D721Med (cell line): Measurements from ENCODE around the gene PFDN1.

Source experiments
- DNase-seq: peaks from one replicate; pipeline ENCODE4 v3.0.0; 2011; ENCODE audit warnings: low spot score; ENCODE audit not compliant: insufficient read length
- FAIRE-seq: peaks from 2 replicates; lab custom pipeline; 2011; peaks lifted over from hg19 to GRCh38; lab: Jason Lieb, UNC
- TF ChIP-seq, protein P1 (sequence below): IDR thresholded peaks from 2 replicates; pipeline ENCODE4 v1.5.1; 2012; ENCODE audit warnings: mild to moderate bottlenecking, control low read depth; ENCODE audit not compliant: insufficient read depth; ENCODE audit errors: missing control alignments

PFDN1 gene

DNA sequence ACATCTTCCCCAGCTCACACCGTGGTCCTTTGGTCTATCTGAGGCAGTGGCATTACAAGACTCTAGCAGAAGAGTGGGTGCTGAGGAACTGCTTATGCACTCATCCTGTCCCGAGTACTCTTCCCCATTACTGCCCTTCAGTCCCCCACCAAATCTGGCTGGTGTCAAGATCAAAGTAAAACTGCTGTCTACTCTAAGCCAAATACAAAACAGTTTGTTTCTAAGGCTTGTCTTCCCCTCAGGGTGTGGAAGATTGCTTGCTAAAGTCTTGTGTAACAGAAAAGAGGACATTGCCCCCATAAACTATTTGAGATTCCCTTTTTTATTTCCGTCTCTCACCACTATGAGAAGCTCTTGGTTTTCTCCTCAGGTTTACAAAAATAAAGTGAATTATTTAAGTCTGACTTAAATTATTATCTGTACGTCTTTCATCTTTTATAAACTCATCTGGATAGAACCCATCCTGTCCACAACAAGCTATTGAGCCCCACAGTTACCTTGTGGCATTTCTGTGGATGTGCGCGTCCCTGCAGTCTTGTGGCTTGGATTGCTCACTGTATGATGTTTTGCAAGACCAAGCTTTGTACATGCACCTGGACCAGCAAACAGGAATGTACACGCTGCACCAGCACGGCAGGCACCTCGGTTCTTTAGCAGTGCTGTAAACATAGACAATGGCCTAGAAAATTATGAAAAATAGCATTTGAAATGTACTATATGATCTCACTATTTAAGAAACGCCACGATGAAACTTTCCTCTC lies 66.9 kb downstream of the PFDN1 start:
- TF ChIP-seq, protein P1, sequence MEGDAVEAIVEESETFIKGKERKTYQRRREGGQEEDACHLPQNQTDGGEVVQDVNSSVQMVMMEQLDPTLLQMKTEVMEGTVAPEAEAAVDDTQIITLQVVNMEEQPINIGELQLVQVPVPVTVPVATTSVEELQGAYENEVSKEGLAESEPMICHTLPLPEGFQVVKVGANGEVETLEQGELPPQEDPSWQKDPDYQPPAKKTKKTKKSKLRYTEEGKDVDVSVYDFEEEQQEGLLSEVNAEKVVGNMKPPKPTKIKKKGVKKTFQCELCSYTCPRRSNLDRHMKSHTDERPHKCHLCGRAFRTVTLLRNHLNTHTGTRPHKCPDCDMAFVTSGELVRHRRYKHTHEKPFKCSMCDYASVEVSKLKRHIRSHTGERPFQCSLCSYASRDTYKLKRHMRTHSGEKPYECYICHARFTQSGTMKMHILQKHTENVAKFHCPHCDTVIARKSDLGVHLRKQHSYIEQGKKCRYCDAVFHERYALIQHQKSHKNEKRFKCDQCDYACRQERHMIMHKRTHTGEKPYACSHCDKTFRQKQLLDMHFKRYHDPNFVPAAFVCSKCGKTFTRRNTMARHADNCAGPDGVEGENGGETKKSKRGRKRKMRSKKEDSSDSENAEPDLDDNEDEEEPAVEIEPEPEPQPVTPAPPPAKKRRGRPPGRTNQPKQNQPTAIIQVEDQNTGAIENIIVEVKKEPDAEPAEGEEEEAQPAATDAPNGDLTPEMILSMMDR, result no peak
- no peak for DNase-seq
- no peak for FAIRE-seq

DNA sequence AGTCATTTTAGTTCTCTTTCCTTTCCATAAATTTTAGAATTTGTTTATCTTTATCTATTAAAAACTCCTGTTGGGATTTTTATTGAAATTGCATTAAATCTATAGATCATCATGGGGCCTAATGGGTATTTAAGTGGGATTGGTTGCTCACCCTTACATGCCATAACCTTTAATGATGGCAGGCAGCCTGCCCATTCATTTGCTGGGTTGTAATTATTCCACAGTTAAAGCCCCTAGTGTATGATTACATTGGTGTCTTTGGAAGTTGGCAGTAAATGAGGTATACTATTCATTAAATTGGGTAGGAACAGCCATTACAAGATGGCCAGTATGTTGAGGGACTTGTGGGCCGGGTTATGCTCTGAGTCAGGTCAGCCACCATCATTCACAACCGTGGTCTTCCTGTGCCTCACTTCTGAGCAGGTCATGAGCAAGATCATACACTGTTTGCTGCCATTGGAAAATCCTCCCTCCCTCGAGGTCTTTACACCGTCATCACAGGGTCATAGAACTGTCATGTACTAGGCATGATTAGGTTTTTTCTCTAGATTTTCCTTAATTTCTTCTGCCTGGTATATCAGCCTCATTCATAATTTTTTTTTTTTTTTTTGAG lies 68.4 kb downstream of the PFDN1 start:
- FAIRE-seq, result no peak
- TF ChIP-seq, protein P1, result no peak
- DNase-seq, result no peak

GRCh38 chr5:140232731-140233130 lies 70.2 kb downstream of the PFDN1 start:
- TF ChIP-seq, protein P1, result no peak
- no peak for DNase-seq
- FAIRE-seq, result no peak

DNA sequence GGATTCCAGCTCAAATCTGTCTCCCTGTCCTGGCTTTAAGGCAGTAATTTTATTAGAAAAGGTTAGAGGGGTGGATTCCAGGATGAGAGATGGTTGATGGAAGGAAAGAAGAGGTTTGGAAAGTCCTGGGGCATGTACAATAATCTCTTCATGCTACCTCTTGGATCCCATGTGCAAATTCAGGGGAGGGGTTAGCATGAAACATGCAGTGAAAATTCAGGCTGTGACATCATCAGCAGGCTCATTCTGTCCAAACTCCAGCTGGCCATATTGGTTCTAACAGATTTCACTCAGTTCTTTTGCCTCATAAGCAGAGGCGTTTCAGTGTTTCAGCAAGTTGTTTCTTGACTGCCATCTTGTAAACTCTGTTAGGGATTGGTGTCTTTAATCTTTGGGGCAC lies 72.5 kb downstream of the PFDN1 start:
- TF ChIP-seq, protein P1, result no peak
- DNase-seq, result no peak
- no peak for FAIRE-seq

- no peak for FAIRE-seq
- no peak for DNase-seq
- TF ChIP-seq, protein P1, result no peak
Observed at GRCh38 chr5:140228364-140228837, 74.5 kb downstream of the PFDN1 start.

DNA sequence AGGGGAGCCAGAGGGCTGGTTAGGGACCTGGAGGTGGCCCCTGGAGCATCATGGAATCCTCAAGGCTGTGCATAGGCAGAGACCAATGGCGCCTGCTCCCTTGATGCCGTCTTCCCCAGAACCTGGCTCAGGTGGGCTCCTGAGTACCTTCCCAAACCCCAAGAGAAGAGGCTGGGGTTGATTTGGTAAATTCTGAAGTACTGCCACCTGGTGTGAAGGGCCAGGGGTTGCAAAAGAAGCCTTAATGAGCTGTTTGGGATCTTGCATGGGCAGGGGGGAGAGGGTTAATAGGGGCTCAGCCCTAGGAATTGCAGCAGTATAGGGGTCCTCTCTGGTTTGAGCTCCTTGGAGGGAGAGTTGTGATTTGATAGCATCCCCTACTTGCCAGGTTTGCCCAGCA lies 75.9 kb downstream of the PFDN1 start:
- DNase-seq (no peak), FAIRE-seq (no peak)
- TF ChIP-seq, protein P1, result no peak

GRCh38 chr5:140225396-140225795 lies 77.5 kb downstream of the PFDN1 start:
- TF ChIP-seq, protein P1, result no peak
- DNase-seq (no peak), FAIRE-seq (no peak)
